DMS114 treated with DMSO at 0.1 percent for 48 hours (cell line): Measurements from ENCODE around the gene FBXO8.
"Not testable (repeated sequence)": the region's sequence is repeated elsewhere in the genome, so short reads cannot be mapped to it uniquely, and the experiment has no call there.

Source experiments
- DNase-seq: peaks from one replicate; lab custom pipeline; 2025; ENCODE audit not compliant: unreplicated experiment; lab: John Stamatoyannopoulos, UW

The FBXO8 gene

GRCh38 chr4:174283507-174284471, at the start of gene FBXO8, which contains the start of gene CEP44:
Gene FBXO8 (minus strand): TSS chr4:174283667. CDS start chr4:174263092, 20,575 bp downstream.
Gene CEP44 (plus strand): TSS chr4:174283911. CDS start chr4:174299122, 15,211 bp downstream.
- peak; percentile 86 for DNase-seq

- no peak for DNase-seq
These were observed 49.5 kb upstream of the FBXO8 start for GRCh38 chr4:174332741-174333493.

GRCh38 chr4:174324725-174325124, 41.3 kb upstream of the FBXO8 start:
- no peak for DNase-seq

- no peak for DNase-seq
These were observed 40.8 kb upstream of the FBXO8 start for GRCh38 chr4:174324236-174324635.

- no peak for DNase-seq
These were observed 37.2 kb upstream of the FBXO8 start for GRCh38 chr4:174320494-174321199.

- DNase-seq = peak; percentile 18
These were observed 35.6 kb upstream of the FBXO8 start for GRCh38 chr4:174318829-174319764.

GRCh38 chr4:174317531-174317930, 34.1 kb upstream of the FBXO8 start:
- no peak for DNase-seq

GRCh38 chr4:174316954-174317353, 33.5 kb upstream of the FBXO8 start:
- DNase-seq = no peak

- DNase-seq = no peak
These were observed 33.1 kb upstream of the FBXO8 start for GRCh38 chr4:174316546-174316945.

- no peak for DNase-seq
These were observed 31.3 kb upstream of the FBXO8 start for GRCh38 chr4:174314770-174315169.

- DNase-seq = no peak
These were observed 30.8 kb upstream of the FBXO8 start for GRCh38 chr4:174314274-174314673.

GRCh38 chr4:174312993-174313392, 29.5 kb upstream of the FBXO8 start:
- DNase-seq = no peak

- no peak for DNase-seq
These were observed 24.2 kb upstream of the FBXO8 start for GRCh38 chr4:174307694-174308093.

GRCh38 chr4:174305961-174306360, 22.5 kb upstream of the FBXO8 start:
- no peak for DNase-seq

- DNase-seq = no peak
These were observed 21.2 kb upstream of the FBXO8 start for GRCh38 chr4:174304664-174305063.

- DNase-seq = no peak
These were observed 20.2 kb upstream of the FBXO8 start for GRCh38 chr4:174303687-174304086.

GRCh38 chr4:174295142-174295541, 11.7 kb upstream of the FBXO8 start:
- not testable (repeated sequence) for DNase-seq

- not testable (repeated sequence) for DNase-seq
These were observed 11.2 kb upstream of the FBXO8 start for GRCh38 chr4:174294641-174295040.

- no peak for DNase-seq
These were observed 9.0 kb upstream of the FBXO8 start for GRCh38 chr4:174292473-174292872.

- no peak for DNase-seq
These were observed 3.4 kb upstream of the FBXO8 start for GRCh38 chr4:174286870-174287269.
